SU-DHL-6 (cell line): ENCODE data around the gene PPT1.
A peak's percentile ranks its signal among the peaks of the same experiment; 100 is the strongest.

Experiments
- H2AFZ ChIP-seq: fragments of 200-600 bp; sonication (generic); 2 replicates; pipeline ENCODE4 v1.6.1; 2014; ENCODE audit warnings: low read depth, mild to moderate bottlenecking, moderate library complexity, mixed read lengths, antibody characterized with exemption, low read length; ENCODE audit not compliant: severe bottlenecking
- H3F3A ChIP-seq: fragments of 200-600 bp; shearing (Covaris generic); 2 replicates; pipeline ENCODE4 v1.6.0; 2016; ENCODE audit warnings: antibody characterized with exemption, mild to moderate bottlenecking; ENCODE audit not compliant: insufficient read depth
- H3K27ac ChIP-seq: fragments of 200-600 bp; sonication (generic); 2 replicates; pipeline ENCODE4 v1.5.1; 2016; ENCODE audit warnings: low read depth, mild to moderate bottlenecking, low read length, moderate library complexity, mixed read lengths
- H3K27me3 ChIP-seq: fragments of 200-600 bp; sonication (generic), shearing (Covaris generic); 2 replicates; pipeline ENCODE4 v1.6.0; 2014; ENCODE audit warnings: mild to moderate bottlenecking, low read length
- H3K36me3 ChIP-seq: fragments of 200-600 bp; sonication (generic); 2 replicates; pipeline ENCODE4 v1.6.1; 2014; ENCODE audit warnings: mild to moderate bottlenecking, low read length, mixed read lengths
- H3K4me2 ChIP-seq: fragments of 300-600, 200-600 bp; shearing (Covaris generic), sonication (generic); 2 replicates; pipeline ENCODE4 v1.6.0; 2014; ENCODE audit warnings: low read length, low read depth, mild to moderate bottlenecking; ENCODE audit not compliant: poor library complexity, severe bottlenecking
- H3K4me3 ChIP-seq: fragments of 200-600 bp; sonication (generic); 2 replicates; pipeline ENCODE4 v1.5.1; 2014; ENCODE audit warnings: antibody characterized with exemption, low read length, mild to moderate bottlenecking, mixed read lengths; ENCODE audit not compliant: insufficient read depth, poor library complexity, severe bottlenecking
- H3K79me2 ChIP-seq: fragments of 200-600 bp; sonication (generic); 2 replicates; pipeline ENCODE4 v1.6.1; 2014; ENCODE audit warnings: mild to moderate bottlenecking, low read length, moderate library complexity; ENCODE audit not compliant: insufficient read depth
- H3K9ac ChIP-seq: fragments of 200-600 bp; sonication (generic); 2 replicates; pipeline ENCODE4 v1.7.0; 2014; ENCODE audit warnings: mild to moderate bottlenecking, low read length
- H3K9me2 ChIP-seq: fragments of 200-600 bp; sonication (generic); replicated peaks from 2 replicates; pipeline ENCODE4 v1.6.1; 2014; ENCODE audit warnings: low read length; ENCODE audit not compliant: insufficient read depth
- H3K9me3 ChIP-seq: fragments of 200-600 bp; sonication (generic); 2 replicates; pipeline ENCODE4 v1.6.1; 2014; ENCODE audit warnings: low read length, mixed read lengths; ENCODE audit not compliant: insufficient read depth
- H4K20me1 ChIP-seq: fragments of 200-600 bp; sonication (generic); 2 replicates; pipeline ENCODE4 v1.6.1; 2014; ENCODE audit warnings: low read depth, mild to moderate bottlenecking, antibody characterized with exemption, low read length, moderate library complexity, mixed read lengths
- CTCF ChIP-seq: fragments of 200-600 bp; sonication (generic); IDR thresholded peaks from one replicate; pipeline ENCODE4 v1.5.1; 2017; ENCODE audit warnings: antibody characterized with exemption, mild to moderate bottlenecking, low read length, moderate library complexity; ENCODE audit not compliant: insufficient read depth, poor library complexity, severe bottlenecking
- EZH2phosphoT487 ChIP-seq: fragments of 200-600 bp; sonication (generic), shearing (Covaris generic); conservative IDR thresholded peaks from 2 replicates; pipeline ENCODE4 v1.6.1; 2018; ENCODE audit warnings: mild to moderate bottlenecking, antibody characterized with exemption, low read length, moderate library complexity, mixed read lengths

PPT1 gene

GRCh38 chr1:40044110-40044509, 52.9 kb downstream of the PPT1 start:
- Histone ChIP-seq H4K20me1 (no peaks in the 10 kb centered on the region; the same call in 1 of the 2 replicates), H3K27me3 (no peaks in the 10 kb centered on the region), H3K9me2 (no peaks in the 10 kb centered on the region), H3K4me3 (no peak overlapping the region), H3K27ac (peak overlapping the region; percentile 40), H3K9me3 (no peaks in the 10 kb centered on the region), H3K9ac (peak overlapping the region; percentile 18; the same call in 1 of the 2 replicates), H2AFZ (no peak overlapping the region), H3K4me2 (peak overlapping the region; percentile 43), H3K36me3 (peaks cover 10% of the 10 kb centered on the region; the same call in 1 of the 2 replicates), H3K79me2 (peaks cover 83% of the 10 kb centered on the region), H3F3A (peaks cover 18% of the 10 kb centered on the region)
- TF ChIP-seq EZH2phosphoT487 = no peak
- TF ChIP-seq CTCF = no peak

- Histone ChIP-seq H3K9me2 (no peaks in the 10 kb centered on the region), H3F3A (peaks cover 24% of the 10 kb centered on the region), H2AFZ (no peak overlapping the region), H3K79me2 (peaks cover 66% of the 10 kb centered on the region), H3K27me3 (no peaks in the 10 kb centered on the region), H3K27ac (no peak overlapping the region), H3K4me3 (peak overlapping the region; percentile 97), H4K20me1 (no peaks in the 10 kb centered on the region; the same call in 1 of the 2 replicates), H3K36me3 (peaks cover 5% of the 10 kb centered on the region; the same call in 1 of the 2 replicates), H3K4me2 (peak overlapping the region; percentile 98), H3K9ac (peak overlapping the region; percentile 99), H3K9me3 (no peaks in the 10 kb centered on the region)
- TF ChIP-seq CTCF = no peak
- no peak for TF ChIP-seq EZH2phosphoT487
These were observed 54.7 kb downstream of the PPT1 start for GRCh38 chr1:40042341-40042740.

GRCh38 chr1:40041466-40041838, 55.6 kb downstream of the PPT1 start:
- peaks cover 24% of the 10 kb centered on the region for H3F3A ChIP-seq
- H3K9ac ChIP-seq = peak overlapping the region; percentile 99
- peaks cover 57% of the 10 kb centered on the region for H3K79me2 ChIP-seq
- H3K36me3 ChIP-seq = peaks cover 5% of the 10 kb centered on the region; the same call in 1 of the 2 replicates
- TF ChIP-seq EZH2phosphoT487 (no peak), CTCF (no peak)
- no peaks in the 10 kb centered on the region for H3K27me3 ChIP-seq
- H3K9me2 ChIP-seq = no peaks in the 10 kb centered on the region
- H4K20me1 ChIP-seq = no peaks in the 10 kb centered on the region; the same call in 1 of the 2 replicates
- H3K4me2 ChIP-seq = peak overlapping the region; percentile 98
- H3K9me3 ChIP-seq = no peaks in the 10 kb centered on the region
- peak overlapping the region; percentile 97 for H3K4me3 ChIP-seq
- H2AFZ ChIP-seq = no peak overlapping the region
- peak overlapping the region; percentile 71 for H3K27ac ChIP-seq
